GM20000 (cell line): Measurements from ENCODE around the gene MYO15B.

Experiments
- DNase-seq: peaks from one replicate; pipeline ENCODE4 v3.0.0; 2012; ENCODE audit warnings: low spot score
- TF ChIP-seq, protein P1 (sequence below): IDR thresholded peaks from 2 replicates; pipeline ENCODE4 v1.5.1; 2012; ENCODE audit warnings: mild to moderate bottlenecking, control low read depth; ENCODE audit errors: extremely low read depth, missing control alignments

MYO15B gene

DNA sequence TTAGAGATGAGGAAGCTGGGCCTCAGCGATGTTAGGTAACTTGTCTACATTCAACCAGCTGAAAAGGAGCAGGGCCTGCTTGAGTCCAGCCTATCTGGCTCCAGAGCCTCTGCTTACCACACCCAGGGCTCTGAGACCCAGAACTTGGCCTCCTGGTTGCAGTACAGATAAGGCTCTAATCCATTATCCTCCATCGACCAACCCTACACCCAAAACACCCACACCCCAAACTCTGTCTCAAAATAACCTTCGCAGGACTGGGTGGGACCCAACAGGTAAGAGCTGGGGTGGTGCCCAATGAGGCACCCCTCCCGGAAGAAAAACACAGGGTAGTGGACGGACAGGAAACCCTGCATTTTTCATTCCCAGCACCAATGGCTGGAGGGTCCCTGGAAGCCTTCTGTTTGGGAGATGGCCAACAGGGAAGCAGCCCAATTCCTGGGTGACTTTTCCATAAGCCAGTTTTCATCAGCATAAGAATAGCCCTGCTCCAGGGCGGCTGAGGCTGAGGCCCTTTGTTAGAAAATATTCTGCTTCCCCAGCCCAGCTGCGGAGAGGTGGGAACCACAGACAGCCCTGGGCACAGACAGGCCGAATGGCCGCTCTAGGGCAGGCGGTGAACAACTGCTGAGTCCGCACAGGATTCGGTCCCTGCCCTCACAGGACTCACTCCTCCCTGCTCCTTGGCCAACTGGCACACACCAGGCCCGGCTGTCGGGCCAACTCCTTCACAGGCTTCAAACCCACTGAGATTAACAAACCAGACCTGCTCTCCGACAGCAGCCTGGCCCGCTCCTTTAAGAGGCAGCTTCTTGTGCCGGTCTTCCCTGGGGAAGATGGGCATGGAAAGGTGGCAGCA lies 55.4 kb downstream of the MYO15B start:
- TF ChIP-seq, protein P1, sequence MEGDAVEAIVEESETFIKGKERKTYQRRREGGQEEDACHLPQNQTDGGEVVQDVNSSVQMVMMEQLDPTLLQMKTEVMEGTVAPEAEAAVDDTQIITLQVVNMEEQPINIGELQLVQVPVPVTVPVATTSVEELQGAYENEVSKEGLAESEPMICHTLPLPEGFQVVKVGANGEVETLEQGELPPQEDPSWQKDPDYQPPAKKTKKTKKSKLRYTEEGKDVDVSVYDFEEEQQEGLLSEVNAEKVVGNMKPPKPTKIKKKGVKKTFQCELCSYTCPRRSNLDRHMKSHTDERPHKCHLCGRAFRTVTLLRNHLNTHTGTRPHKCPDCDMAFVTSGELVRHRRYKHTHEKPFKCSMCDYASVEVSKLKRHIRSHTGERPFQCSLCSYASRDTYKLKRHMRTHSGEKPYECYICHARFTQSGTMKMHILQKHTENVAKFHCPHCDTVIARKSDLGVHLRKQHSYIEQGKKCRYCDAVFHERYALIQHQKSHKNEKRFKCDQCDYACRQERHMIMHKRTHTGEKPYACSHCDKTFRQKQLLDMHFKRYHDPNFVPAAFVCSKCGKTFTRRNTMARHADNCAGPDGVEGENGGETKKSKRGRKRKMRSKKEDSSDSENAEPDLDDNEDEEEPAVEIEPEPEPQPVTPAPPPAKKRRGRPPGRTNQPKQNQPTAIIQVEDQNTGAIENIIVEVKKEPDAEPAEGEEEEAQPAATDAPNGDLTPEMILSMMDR, result no peak
- no peak for DNase-seq

DNA sequence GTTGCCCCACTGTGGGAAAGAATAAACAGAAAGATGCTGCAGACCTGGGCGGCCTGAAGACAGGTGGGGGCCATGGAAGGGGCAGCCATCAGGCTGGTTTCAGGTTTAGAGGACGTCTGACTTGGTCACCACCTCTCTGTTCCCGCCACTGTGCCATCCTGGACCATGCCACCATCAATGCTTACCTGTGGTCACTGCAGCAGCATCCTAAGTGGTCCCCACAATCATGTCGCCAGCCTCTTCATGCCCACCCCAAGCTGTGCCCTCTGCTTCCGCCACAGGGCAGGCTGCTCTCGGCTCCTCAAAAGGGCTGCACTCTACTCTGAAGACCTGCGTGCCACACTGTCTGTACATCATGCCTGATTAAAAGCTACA lies 56.0 kb downstream of the MYO15B start:
- TF ChIP-seq, protein P1, result no peak
- DNase-seq, result no peak

DNA sequence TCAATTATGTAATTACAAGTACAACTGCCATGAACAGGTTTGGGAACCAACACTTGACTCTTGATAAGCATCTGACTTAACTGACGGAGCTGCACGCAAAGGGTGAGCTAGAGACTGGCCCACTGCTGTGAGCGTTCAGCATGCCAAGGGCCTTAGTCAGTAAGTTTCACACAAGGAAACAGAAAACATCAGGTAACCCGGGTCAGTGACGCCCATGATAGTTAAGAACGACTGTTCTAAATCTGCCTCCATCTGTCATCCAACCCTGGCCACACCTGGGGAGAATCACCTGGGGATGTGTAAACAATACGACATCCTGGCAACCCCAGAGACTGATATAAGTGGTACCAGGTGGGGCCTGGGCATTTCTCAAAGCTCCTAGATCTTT lies 57.9 kb downstream of the MYO15B start:
- TF ChIP-seq, protein P1, result no peak
- no peak for DNase-seq

DNA sequence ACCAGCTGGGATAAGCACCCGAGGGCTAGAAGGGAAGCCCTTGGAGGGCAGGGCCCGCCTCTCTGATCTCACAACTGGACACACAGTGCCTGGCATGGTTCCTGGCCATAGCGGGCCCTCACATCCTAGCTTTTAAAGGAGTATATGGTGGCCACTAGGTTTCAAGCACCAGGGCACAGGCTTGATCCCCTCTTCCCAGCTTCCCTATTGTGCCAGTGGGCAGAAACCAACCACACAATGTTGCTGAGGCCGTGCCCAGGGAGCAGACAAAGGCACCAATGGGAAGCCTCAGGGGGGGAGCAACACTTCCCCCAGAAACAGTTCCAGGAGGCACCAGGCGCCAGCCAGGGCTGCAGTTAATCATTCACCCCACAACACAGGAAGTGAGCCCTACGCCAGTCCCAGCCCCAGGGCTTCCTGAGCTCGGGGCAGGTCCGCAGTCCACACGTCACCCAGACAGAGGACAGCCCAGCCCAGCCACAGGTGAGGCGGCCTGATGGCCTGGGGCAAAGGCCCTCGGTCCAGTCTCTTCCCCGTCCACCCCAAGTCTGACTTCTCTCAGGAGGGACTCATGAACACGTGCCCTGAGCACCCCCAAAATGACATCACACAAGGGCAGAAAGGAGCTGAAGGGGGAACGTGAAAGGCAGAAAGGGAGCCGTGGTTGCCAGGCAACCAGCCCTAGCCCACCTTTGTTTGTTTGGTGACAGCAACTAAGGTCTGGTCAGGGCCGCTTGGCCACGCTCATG lies 58.5 kb downstream of the MYO15B start:
- TF ChIP-seq, protein P1, result no peak
- peak; percentile 83 for DNase-seq

DNA sequence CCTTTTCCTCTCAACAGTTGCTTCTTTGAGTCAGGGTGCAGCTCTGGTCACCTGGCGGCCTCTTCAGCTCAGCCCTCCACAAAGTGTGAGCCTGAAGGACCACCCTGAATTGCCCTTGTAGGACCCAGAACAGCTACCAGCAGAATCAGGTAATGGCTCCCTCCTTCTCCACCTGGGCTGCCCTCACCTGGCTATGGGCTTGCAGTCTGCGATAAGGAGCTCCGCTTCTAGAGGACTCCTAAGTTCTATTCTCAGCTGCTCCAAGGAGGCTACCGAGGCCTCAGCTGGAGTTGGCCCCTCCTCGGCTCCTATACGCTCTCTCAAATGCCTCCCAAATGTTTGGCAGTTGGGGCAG lies 59.0 kb downstream of the MYO15B start:
- TF ChIP-seq, protein P1, result no peak
- no peak for DNase-seq

DNA sequence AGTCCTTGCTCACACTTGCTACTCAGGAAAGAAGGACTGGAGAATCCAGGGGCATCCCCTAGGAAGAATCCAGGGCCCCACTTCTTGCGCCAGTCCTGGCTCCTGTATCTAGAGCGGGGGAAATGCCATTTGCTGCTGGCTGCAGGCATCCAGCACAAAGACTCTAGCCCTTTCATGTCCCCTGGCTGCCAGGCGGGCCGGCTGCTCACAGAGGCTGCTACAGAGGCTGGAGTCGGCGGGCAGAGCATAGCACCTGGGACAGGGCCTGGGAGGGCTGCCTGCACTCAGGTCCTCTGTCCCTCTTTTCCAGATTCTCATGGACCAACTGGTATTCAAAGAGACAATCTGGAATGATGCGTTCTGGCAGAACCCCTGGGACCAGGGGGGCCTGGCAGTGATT lies 59.5 kb downstream of the MYO15B start:
- no peak for DNase-seq
- TF ChIP-seq, protein P1, result no peak

DNA sequence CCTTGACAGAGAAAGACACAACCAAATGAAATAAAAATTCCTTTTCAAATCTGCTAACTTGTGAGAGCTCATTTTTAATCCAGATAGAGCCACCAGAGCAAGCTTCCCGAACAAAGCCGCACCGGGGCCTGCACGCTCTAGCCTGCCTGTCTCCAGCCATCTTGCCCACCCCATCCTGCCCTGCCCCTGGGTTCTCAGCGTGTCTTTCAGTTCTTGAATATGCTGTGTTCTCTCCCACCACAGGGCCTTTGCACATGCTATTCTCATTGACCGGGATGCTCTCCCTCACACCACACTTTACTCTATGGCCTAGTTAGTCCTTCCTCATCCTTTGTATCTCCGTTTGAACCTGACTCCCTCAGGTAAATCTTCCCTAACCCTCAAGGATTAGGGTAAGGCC lies 60.3 kb downstream of the MYO15B start:
- DNase-seq, result no peak
- TF ChIP-seq, protein P1, result no peak
